Measurements from ENCODE around the gene C2orf49.

C2orf49 gene

DNA sequence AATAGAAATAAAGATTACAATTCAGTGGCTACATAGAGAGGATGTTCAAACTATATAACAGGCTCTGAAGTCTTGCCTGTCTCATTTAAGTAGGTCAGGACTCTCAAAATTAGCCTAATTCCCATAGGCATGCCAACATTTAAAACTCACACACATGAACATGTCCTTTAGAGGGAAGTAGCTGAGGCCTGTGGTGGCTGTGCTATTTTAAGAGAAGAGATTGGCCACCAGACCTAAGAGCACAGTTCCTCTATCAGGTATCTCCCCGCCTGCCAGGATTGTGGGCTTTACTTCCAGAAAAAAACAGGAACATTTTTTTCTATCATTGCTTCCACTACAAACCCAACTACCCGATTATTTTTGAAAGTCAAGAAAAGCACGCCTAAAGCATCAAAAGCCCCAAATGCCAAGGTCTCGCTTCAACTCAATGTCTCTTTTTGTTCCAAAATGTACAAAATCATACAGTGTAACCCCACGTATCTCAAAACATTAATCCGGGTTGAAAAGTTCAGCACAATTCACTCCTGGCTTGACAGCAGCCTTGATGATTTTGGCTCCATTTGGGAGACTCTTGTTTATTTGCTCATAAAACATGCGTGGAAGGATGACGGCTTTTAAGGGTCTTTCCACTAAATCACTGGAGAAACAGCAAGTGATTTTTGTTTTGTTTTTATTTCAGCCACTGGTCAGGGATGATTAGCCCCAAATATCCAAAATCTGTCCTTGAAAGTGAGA, 46.3 kb downstream of the C2orf49 start:
- TF ChIP-seq, protein P1, sequence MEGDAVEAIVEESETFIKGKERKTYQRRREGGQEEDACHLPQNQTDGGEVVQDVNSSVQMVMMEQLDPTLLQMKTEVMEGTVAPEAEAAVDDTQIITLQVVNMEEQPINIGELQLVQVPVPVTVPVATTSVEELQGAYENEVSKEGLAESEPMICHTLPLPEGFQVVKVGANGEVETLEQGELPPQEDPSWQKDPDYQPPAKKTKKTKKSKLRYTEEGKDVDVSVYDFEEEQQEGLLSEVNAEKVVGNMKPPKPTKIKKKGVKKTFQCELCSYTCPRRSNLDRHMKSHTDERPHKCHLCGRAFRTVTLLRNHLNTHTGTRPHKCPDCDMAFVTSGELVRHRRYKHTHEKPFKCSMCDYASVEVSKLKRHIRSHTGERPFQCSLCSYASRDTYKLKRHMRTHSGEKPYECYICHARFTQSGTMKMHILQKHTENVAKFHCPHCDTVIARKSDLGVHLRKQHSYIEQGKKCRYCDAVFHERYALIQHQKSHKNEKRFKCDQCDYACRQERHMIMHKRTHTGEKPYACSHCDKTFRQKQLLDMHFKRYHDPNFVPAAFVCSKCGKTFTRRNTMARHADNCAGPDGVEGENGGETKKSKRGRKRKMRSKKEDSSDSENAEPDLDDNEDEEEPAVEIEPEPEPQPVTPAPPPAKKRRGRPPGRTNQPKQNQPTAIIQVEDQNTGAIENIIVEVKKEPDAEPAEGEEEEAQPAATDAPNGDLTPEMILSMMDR (IDR thresholded peaks at IDR 0.05; ENCODE audit: low read depth, low read length), result no peak
- no peak overlapping the region for H3K4me3 ChIP-seq (ENCODE audit: low read depth, low read length)

GRCh38 chr2:105384216-105384615, 46.9 kb downstream of the C2orf49 start:
- H3K4me3 ChIP-seq (ENCODE audit: low read depth, low read length), result no peak overlapping the region
- TF ChIP-seq, protein P1 (IDR thresholded peaks at IDR 0.05; ENCODE audit: low read depth, low read length), result no peak

DNA sequence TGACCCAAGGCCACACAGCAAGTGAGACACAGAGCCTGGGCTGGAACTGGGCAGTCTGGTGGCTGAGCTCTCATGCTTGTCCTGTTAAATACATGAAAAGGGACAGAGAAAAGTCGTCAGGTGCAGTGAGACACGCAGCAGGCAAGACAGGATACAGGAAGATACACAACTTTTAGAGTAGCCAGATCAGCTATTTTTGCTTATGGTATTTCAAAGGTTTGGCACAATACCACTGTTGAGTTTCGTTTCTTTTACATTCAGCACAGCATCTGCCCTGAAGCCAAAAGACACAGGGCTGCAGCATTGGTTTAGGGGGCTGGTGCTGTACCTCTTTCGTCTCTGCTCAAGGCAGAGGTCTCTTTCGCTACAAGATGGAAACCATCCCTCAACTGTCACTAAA, 47.5 kb downstream of the C2orf49 start:
- TF ChIP-seq, protein P1 (IDR thresholded peaks at IDR 0.05; ENCODE audit: low read depth, low read length), result no peak

GRCh38 chr2:105385731-105386540, 48.6 kb downstream of the C2orf49 start:
- no peak overlapping the region for H3K4me3 ChIP-seq (ENCODE audit: low read depth, low read length)
- TF ChIP-seq, protein P1 (IDR thresholded peaks at IDR 0.05; ENCODE audit: low read depth, low read length), result no peak

More for the DNA sequence above, 47.5 kb downstream of the C2orf49 start:
- no peak overlapping the region for H3K4me3 ChIP-seq (ENCODE audit: low read depth, low read length)

GRCh38 chr2:105387225-105387624, 49.9 kb downstream of the C2orf49 start:
- TF ChIP-seq, protein P1 (IDR thresholded peaks at IDR 0.05; ENCODE audit: low read depth, low read length), result no peak
- no peak overlapping the region for H3K4me3 ChIP-seq (ENCODE audit: low read depth, low read length)

DNA sequence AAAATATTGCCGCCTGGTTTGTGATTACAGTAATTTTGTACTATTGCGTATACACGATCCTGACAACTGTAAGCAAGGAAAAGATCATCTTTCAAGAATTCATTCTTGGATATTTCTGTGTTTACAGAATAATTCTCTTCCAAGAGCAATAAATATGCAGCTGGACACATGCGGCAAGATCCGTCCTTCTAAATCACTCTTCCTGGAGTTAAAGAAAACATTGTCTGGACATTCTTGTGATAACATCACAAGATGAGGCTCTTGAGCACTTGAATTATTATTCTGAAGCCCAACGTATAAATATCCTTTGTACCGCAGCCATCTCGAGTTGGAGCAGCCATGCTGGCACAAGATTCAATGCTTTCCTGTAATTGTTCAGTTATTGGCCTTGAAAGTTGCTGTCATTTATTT, 51.6 kb downstream of the C2orf49 start:
- TF ChIP-seq, protein P1 (IDR thresholded peaks at IDR 0.05; ENCODE audit: low read depth, low read length), result no peak
- H3K4me3 ChIP-seq (ENCODE audit: low read depth, low read length), result no peak overlapping the region

DNA sequence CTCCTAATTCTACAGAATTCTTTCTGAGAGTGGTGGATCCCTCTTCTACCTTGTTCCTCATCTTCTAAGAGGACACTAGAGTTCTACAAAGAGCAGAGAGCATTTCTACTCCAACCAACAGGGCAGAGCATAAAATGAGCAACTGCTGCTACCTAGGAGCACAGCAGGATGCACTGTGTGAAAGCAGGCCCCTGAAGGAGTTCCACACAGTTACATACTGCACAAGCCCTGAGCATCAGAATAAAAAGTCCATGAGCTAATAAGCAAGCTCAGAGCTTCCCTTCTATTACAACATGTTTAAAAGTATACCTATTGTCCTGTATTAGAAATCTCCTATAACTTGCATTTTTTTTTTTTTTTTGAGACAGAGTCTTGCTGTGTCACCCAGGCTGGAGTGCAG, 53.1 kb downstream of the C2orf49 start:
- H3K4me3 ChIP-seq (ENCODE audit: low read depth, low read length), result no peak overlapping the region
- TF ChIP-seq, protein P1 (IDR thresholded peaks at IDR 0.05; ENCODE audit: low read depth, low read length), result no peak

All from WI38 (cell line).